GM13977 (cell line): ENCODE measurements around the gene CHMP2A.

Source experiments
- DNase-seq: peaks from one replicate; pipeline ENCODE4 v3.0.0; 2012; ENCODE audit warnings: low spot score
- in situ Hi-C: fragments of 300-500 bp; cut with MboI; formaldehyde crosslinking; loops from one replicate; pipeline ENCODE4 v1.12.0; 2022; ENCODE audit warnings: low sequenced_read_pairs, low pct_unique_long_range_greater_than_20kb, mixed read lengths, inconsistent platforms; ENCODE audit not compliant: unreplicated experiment
- TF ChIP-seq, protein P1 (sequence below): IDR thresholded peaks from 2 replicates; pipeline ENCODE4 v1.5.1; 2012; ENCODE audit warnings: mild to moderate bottlenecking, control low read depth; ENCODE audit not compliant: insufficient read depth; ENCODE audit errors: extremely low read depth, missing control alignments

Gene CHMP2A

GRCh38 chr19:58548859-58549663 lies 5.8 kb downstream of the CHMP2A start:
- in situ Hi-C loops = no loop called here
- TF ChIP-seq, protein P1, sequence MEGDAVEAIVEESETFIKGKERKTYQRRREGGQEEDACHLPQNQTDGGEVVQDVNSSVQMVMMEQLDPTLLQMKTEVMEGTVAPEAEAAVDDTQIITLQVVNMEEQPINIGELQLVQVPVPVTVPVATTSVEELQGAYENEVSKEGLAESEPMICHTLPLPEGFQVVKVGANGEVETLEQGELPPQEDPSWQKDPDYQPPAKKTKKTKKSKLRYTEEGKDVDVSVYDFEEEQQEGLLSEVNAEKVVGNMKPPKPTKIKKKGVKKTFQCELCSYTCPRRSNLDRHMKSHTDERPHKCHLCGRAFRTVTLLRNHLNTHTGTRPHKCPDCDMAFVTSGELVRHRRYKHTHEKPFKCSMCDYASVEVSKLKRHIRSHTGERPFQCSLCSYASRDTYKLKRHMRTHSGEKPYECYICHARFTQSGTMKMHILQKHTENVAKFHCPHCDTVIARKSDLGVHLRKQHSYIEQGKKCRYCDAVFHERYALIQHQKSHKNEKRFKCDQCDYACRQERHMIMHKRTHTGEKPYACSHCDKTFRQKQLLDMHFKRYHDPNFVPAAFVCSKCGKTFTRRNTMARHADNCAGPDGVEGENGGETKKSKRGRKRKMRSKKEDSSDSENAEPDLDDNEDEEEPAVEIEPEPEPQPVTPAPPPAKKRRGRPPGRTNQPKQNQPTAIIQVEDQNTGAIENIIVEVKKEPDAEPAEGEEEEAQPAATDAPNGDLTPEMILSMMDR = no peak
- no peak for DNase-seq

DNA sequence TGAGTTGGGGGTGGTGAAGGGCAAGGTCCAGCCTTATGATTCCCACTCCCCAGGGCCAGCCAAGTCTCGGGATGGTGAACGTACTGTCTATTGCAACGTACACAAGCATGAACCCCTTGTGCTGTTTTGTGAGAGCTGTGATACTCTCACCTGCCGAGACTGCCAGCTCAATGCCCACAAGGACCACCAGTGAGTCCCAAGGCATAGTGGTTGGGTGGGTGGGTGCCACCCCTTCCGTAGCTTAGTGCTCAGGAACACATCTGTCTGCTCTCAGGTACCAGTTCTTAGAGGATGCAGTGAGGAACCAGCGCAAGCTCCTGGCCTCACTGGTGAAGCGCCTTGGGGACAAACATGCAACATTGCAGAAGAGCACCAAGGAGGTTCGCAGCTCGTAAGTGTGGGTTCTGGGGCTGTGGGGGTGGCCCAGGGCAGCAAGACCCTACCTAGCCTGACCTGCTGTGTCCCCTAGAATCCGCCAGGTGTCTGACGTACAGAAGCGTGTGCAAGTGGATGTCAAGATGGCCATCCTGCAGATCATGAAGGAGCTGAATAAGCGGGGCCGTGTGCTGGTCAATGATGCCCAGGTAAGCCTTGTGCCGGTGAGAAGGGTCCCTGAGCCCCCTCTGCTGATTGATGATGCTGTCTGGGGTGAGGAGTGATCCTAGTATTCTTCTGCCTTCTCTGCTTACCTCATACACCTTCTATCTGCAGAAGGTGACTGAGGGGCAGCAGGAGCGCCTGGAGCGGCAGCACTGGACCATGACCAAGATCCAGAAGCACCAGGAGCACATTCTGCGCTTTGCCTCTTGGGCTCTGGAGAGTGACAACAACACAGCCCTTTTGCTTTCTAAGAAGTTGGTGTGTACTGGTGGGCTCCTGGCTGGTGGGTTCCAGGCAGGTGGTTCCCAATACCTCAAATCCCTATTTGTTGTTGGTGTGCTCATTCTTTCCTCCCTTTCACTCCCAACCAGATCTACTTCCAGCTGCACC lies 7.3 kb downstream of the CHMP2A start:
- no peak for DNase-seq
- TF ChIP-seq, protein P1 = no peak
- in situ Hi-C loops = no loop called here

DNA sequence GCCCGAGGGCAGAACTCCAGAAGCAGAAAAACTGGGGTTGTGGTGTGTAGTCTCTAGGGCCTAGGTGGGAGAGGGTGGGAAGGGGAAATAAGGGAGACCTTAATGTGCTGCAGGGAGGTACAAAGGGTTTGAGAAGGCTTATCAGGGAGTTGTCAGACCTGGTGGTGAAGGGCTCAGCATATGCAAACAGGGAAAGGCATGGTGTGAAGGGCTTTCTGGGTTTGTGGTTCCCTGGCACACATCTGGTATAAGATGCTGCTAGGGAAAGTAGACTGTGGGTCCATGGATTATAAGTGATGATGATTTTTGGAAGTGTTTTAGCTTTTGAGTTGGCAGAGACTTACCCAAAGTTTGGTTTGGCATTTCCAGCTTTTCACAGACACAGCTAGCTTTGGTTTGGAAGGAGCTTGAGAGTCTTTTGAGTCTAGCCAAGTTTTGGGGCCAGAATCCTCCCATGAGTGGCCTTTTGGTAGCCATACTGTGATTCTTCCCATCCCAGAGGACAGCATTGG lies 8.8 kb downstream of the CHMP2A start:
- in situ Hi-C loops = no loop called here
- TF ChIP-seq, protein P1 = no peak
- no peak for DNase-seq

DNA sequence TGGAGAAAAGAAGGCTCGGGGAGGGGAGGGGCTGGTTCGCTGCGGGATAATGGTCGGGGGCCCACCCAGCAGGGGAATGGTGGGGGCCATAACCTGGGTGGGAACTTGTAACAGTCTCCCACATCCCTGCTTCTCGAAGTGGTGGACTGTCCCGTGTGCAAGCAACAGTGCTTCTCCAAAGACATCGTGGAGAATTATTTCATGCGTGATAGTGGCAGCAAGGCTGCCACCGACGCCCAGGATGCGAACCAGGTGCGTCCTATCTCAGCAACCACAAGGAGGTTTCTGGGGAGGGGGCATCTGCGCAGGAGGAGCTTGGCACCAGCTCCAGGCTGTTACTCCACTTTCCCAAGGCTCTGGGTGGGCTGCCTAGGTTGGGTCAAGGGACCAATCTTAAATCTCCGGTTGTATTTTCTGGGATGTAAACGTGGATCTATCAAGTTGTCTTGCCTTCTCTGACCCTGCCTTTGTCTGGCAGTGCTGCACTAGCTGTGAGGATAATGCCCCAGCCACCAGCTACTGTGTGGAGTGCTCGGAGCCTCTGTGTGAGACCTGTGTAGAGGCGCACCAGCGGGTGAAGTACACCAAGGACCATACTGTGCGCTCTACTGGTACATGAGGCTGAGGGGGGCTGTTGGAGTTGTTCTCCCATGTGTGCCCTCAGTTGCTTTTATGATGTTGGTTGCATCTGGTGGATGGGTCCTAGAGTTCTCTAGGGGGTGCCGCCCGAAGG lies 9.5 kb downstream of the CHMP2A start:
- TF ChIP-seq, protein P1 = no peak
- in situ Hi-C loops = no loop called here
- DNase-seq = no peak

- DNase-seq = peak; percentile 97
- TF ChIP-seq, protein P1 = no peak
- in situ Hi-C loops = no loop called here
Observed at GRCh38 chr19:58544591-58545285, 10.2 kb downstream of the CHMP2A start.
